ENCODE results near the gene PTRHD1. TPM values are rescaled to one million over a fixed set of nuclear protein-coding genes. Genes with fewer than 3 reads are reported as not detected.

The PTRHD1 gene
- polyA plus RNA-seq, 1 of the 3 experiments (the other 2 are of a cell fraction): 74.4 TPM

DNA sequence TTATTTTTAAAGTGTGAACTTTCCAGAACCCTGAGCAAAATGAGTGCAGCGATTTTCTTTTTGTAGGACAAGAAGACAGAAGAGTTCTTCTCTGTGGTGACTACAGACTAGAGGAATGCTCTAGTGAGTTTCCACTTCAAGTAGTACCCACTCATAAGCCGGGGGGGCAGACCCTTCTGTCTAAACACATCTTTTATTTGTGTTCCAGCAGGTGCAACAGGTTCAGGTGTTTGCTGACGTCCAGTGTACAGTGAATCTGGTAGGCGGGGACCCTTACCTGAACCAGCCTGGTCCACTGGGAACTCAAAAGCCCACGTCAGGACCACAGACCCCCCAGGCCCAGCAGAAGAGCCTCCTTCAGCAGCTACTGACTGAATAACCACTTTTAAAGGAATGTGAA, 25.2 kb downstream of the PTRHD1 start (continued):
- no peak for TF ChIP-seq TEAD4 (IDR thresholded peaks at IDR 0.05; ENCODE audit: borderline replicate concordance, insufficient read depth)
- TF ChIP-seq, protein P1, sequence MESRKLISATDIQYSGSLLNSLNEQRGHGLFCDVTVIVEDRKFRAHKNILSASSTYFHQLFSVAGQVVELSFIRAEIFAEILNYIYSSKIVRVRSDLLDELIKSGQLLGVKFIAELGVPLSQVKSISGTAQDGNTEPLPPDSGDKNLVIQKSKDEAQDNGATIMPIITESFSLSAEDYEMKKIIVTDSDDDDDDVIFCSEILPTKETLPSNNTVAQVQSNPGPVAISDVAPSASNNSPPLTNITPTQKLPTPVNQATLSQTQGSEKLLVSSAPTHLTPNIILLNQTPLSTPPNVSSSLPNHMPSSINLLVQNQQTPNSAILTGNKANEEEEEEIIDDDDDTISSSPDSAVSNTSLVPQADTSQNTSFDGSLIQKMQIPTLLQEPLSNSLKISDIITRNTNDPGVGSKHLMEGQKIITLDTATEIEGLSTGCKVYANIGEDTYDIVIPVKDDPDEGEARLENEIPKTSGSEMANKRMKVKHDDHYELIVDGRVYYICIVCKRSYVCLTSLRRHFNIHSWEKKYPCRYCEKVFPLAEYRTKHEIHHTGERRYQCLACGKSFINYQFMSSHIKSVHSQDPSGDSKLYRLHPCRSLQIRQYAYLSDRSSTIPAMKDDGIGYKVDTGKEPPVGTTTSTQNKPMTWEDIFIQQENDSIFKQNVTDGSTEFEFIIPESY (IDR thresholded peaks at IDR 0.05; ENCODE audit: borderline replicate concordance, low read depth): no peak

GRCh38 chr2:24766609-24767008, 26.6 kb downstream of the PTRHD1 start:
- no peaks in the 10 kb centered on the region for H3K9me3 ChIP-seq
- no peak overlapping the region for H3K4me3 ChIP-seq (ENCODE audit: low read depth in 2 of 2, low read length in 1 of 2)
- H3K9me2 ChIP-seq: no peaks in the 10 kb centered on the region
- CTCF ChIA-PET: interaction anchor here (3.1 to 3.5 kb wide), 2 partner anchors 14 to 356 kb away, joined by 19 read pairs; no protein-coding TSS in a partner anchor
- H2AFZ ChIP-seq (ENCODE audit: low read depth): no peak overlapping the region
- no peaks in the 10 kb centered on the region for H3K27me3 ChIP-seq (ENCODE audit: insufficient read depth)
- no peak overlapping the region for H3K4me2 ChIP-seq
- H3F3A ChIP-seq (replicated peaks; ENCODE audit: insufficient read depth): no peaks in the 10 kb centered on the region
- POLR2A ChIA-PET: no interaction called here
- no peaks in the 10 kb centered on the region for H4K20me1 ChIP-seq (ENCODE audit: insufficient read depth)
- no peak overlapping the region for H3K27ac ChIP-seq (ENCODE audit: low read depth in 2 of 2, low read length in 1 of 2)
- no peak for DNase-seq
- no peaks in the 10 kb centered on the region; a peak in 1 of 4 replicates for H3K4me1 ChIP-seq (ENCODE audit: control insufficient read depth in 1 of 2, insufficient read depth in 2 of 2, low read depth in 1 of 2, low read length in 1 of 2)
- peaks cover 16 to 29% of the 10 kb centered on the region in 2 experiments for H3K36me3 ChIP-seq (replicated peaks in 1 of 2; ENCODE audit: control insufficient read depth in 1 of 2, insufficient read depth in 2 of 2, low read length in 1 of 2)
- WGBS (ENCODE audit: low lambda C conversion rate): 93% methylated on average over 6 of the region's 6 CpGs
- H3K79me2 ChIP-seq (ENCODE audit: insufficient read depth): no peaks in the 10 kb centered on the region
- no peak overlapping the region for H3K9ac ChIP-seq
- no peak for TF ChIP-seq TEAD4 (IDR thresholded peaks at IDR 0.05; ENCODE audit: borderline replicate concordance, insufficient read depth)
- TF ChIP-seq NRF1 (IDR thresholded peaks at IDR 0.05; ENCODE audit: low read depth, low read length): no peak
- TF ChIP-seq GATA2 (CRISPR knock-in tag; IDR thresholded peaks at IDR 0.05): no peak
- TF ChIP-seq RXRA (IDR thresholded peaks at IDR 0.05; ENCODE audit: borderline replicate concordance, low read depth): no peak
- TF ChIP-seq USF2 (IDR thresholded peaks at IDR 0.05; ENCODE audit: borderline replicate concordance, low read depth, low read length): no peak
- no peak for TF ChIP-seq RCOR1 (IDR thresholded peaks at IDR 0.05; ENCODE audit: low read length)
- TF ChIP-seq, protein P2, sequence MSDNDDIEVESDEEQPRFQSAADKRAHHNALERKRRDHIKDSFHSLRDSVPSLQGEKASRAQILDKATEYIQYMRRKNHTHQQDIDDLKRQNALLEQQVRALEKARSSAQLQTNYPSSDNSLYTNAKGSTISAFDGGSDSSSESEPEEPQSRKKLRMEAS (IDR thresholded peaks at IDR 0.05; ENCODE audit: low read depth): no peak
- no peak for TF ChIP-seq MEF2A (IDR thresholded peaks at IDR 0.05; ENCODE audit: borderline replicate concordance, low read depth)
- TF ChIP-seq GABPA (IDR thresholded peaks at IDR 0.05; ENCODE audit: low read depth): no peak
- no peak for TF ChIP-seq NFIC (IDR thresholded peaks at IDR 0.05; ENCODE audit: borderline replicate concordance)
- no peak for TF ChIP-seq SMC3 (IDR thresholded peaks at IDR 0.05; ENCODE audit: low read depth, low read length)
- TF ChIP-seq JUND (IDR thresholded peaks at IDR 0.05): no peak

- H3K9me2 ChIP-seq: no peaks in the 10 kb centered on the region
- no peaks in the 10 kb centered on the region for H3K9me3 ChIP-seq
- H3K27me3 ChIP-seq (ENCODE audit: insufficient read depth): no peaks in the 10 kb centered on the region
- no peaks in the 10 kb centered on the region for H3F3A ChIP-seq (replicated peaks; ENCODE audit: insufficient read depth)
- ChIA-PET POLR2A (interaction anchor here (0.7 kb wide), 1 partner anchor 345 kb away, joined by 3 read pairs; no protein-coding TSS in a partner anchor), CTCF (interaction anchor here (1.4 kb wide), 1 partner anchor 64 kb away, joined by 4 read pairs; no protein-coding TSS in a partner anchor)
- DNase-seq: no peak
- peaks cover 22 to 27% of the 10 kb centered on the region in 2 experiments for H3K36me3 ChIP-seq (replicated peaks in 1 of 2; ENCODE audit: control insufficient read depth in 1 of 2, insufficient read depth in 2 of 2, low read length in 1 of 2)
- H3K4me1 ChIP-seq (ENCODE audit: control insufficient read depth in 1 of 2, insufficient read depth in 2 of 2, low read depth in 1 of 2, low read length in 1 of 2): no peaks in the 10 kb centered on the region; a peak in 1 of 4 replicates
- H3K27ac ChIP-seq (ENCODE audit: low read depth in 2 of 2, low read length in 1 of 2): no peak overlapping the region
- H4K20me1 ChIP-seq (ENCODE audit: insufficient read depth): no peaks in the 10 kb centered on the region
- H3K9ac ChIP-seq: no peak overlapping the region
- H3K79me2 ChIP-seq (ENCODE audit: insufficient read depth): no peaks in the 10 kb centered on the region
- no peak overlapping the region for H2AFZ ChIP-seq (ENCODE audit: low read depth)
- H3K4me2 ChIP-seq: no peak overlapping the region
- 94% methylated on average over 4 of the region's 4 CpGs for WGBS (ENCODE audit: low lambda C conversion rate)
- TF ChIP-seq, protein P1 (IDR thresholded peaks at IDR 0.05; ENCODE audit: borderline replicate concordance, low read depth): no peak
- TF ChIP-seq, protein P3, sequence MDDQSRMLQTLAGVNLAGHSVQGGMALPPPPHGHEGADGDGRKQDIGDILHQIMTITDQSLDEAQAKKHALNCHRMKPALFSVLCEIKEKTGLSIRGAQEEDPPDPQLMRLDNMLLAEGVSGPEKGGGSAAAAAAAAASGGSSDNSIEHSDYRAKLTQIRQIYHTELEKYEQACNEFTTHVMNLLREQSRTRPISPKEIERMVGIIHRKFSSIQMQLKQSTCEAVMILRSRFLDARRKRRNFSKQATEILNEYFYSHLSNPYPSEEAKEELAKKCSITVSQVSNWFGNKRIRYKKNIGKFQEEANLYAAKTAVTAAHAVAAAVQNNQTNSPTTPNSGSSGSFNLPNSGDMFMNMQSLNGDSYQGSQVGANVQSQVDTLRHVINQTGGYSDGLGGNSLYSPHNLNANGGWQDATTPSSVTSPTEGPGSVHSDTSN (IDR thresholded peaks at IDR 0.05): no peak
- no peak overlapping the region for H3K4me3 ChIP-seq (ENCODE audit: low read depth in 2 of 2, low read length in 1 of 2)
Observed at GRCh38 chr2:24763843-24764242, 29.3 kb downstream of the PTRHD1 start.
